OCI-LY1 (cell line): ENCODE results near the gene PIK3R1.

ENCODE experiments used
- H2AFZ ChIP-seq: fragments of 200-600 bp; sonication (generic), shearing (Covaris generic); 2 replicates; pipeline ENCODE4 v1.6.0; 2014; ENCODE audit warnings: antibody characterized with exemption, mild to moderate bottlenecking, low read length
- H3F3A ChIP-seq: fragments of 200-600 bp; sonication (generic), shearing (Covaris generic); 2 replicates; pipeline ENCODE4 v1.6.0; 2014; ENCODE audit warnings: mild to moderate bottlenecking, antibody characterized with exemption, low read length, moderate library complexity; ENCODE audit not compliant: insufficient read depth
- H3K27ac ChIP-seq: fragments of 200-600 bp; sonication (generic); 2 replicates; pipeline ENCODE4 v1.5.1; 2014; ENCODE audit warnings: low read length, mixed run types, mild to moderate bottlenecking, low read depth; ENCODE audit not compliant: poor library complexity, severe bottlenecking
- H3K27me3 ChIP-seq: fragments of 200-600 bp; sonication (generic); 2 replicates; pipeline ENCODE4 v1.6.0; 2014; ENCODE audit warnings: antibody characterized with exemption, mild to moderate bottlenecking, low read length, moderate library complexity; ENCODE audit not compliant: insufficient read depth
- H3K36me3 ChIP-seq: fragments of 200-600 bp; sonication (generic); 2 replicates; pipeline ENCODE4 v1.6.1; 2014; ENCODE audit warnings: mild to moderate bottlenecking, antibody characterized with exemption, low read length, moderate library complexity, mixed read lengths; ENCODE audit not compliant: insufficient read depth
- H3K4me1 ChIP-seq: fragments of 200-600 bp; sonication (generic); 2 replicates; pipeline ENCODE4 v1.5.1; 2014; ENCODE audit warnings: mild to moderate bottlenecking, low read length, moderate library complexity; ENCODE audit not compliant: insufficient read depth, severe bottlenecking
- H3K4me2 ChIP-seq: fragments of 200-600 bp; sonication (generic), shearing (Covaris generic); 2 replicates; pipeline ENCODE4 v1.6.1; 2014; ENCODE audit warnings: low read length
- H3K4me3 ChIP-seq: fragments of 200-600 bp; sonication (generic); 2 replicates; pipeline ENCODE4 v1.5.1; 2014; ENCODE audit warnings: low read length, low read depth, mild to moderate bottlenecking, mixed read lengths; ENCODE audit not compliant: poor library complexity, severe bottlenecking
- H3K79me2 ChIP-seq: fragments of 200-600 bp; shearing (Covaris generic); 2 replicates; pipeline ENCODE4 v1.6.1; 2016; ENCODE audit warnings: mixed run types, low read length, mixed read lengths; ENCODE audit not compliant: insufficient read depth
- H3K9ac ChIP-seq: fragments of 200-600 bp; sonication (generic), shearing (Covaris generic); 2 replicates; pipeline ENCODE4 v1.6.1; 2014; ENCODE audit warnings: mild to moderate bottlenecking, low read length, mixed read lengths
- H3K9me2 ChIP-seq: fragments of 200-600 bp; sonication (generic), shearing (Covaris generic); 2 replicates; pipeline ENCODE4 v1.6.1; 2014; ENCODE audit warnings: low read depth, mild to moderate bottlenecking, low read length, mixed read lengths
- H3K9me3 ChIP-seq: fragments of 200-600 bp; shearing (Covaris generic); 2 replicates; pipeline ENCODE4 v1.6.1; 2014; ENCODE audit warnings: low read length, mixed read lengths
- H4K20me1 ChIP-seq: fragments of 200-600 bp; sonication (generic), shearing (Covaris generic); 2 replicates; pipeline ENCODE4 v1.6.0; 2016; ENCODE audit warnings: mild to moderate bottlenecking, low read length; ENCODE audit not compliant: insufficient read depth
- CTCF ChIP-seq: fragments of 200-600 bp; sonication (generic), shearing (Covaris generic); IDR thresholded peaks from 2 replicates; pipeline ENCODE4 v1.5.1; 2017; ENCODE audit warnings: mild to moderate bottlenecking, antibody characterized with exemption, low read length, moderate library complexity, mixed read lengths
- EZH2 ChIP-seq: fragments of 200-600 bp; sonication (generic), shearing (Covaris generic); IDR thresholded peaks from 2 replicates; pipeline ENCODE4 v1.8.0; 2017; ENCODE audit warnings: borderline replicate concordance, mixed run types, mild to moderate bottlenecking, antibody characterized with exemption, low read length, moderate library complexity, mixed read lengths

PIK3R1 gene

DNA sequence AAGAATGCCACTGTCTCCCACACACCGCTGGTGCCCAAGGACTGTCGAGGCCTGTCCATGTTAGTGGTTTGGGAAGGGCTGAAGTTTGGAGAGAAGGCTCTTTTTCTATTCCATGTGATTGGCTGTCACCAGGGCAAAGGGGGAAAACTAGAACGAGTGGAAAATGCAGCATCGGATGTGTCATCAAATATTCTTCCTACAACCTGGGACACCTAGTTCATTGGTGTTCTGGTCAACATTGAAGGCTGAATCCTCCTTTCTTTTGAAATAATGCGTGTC, 53.2 kb downstream of the PIK3R1 start:
- no peak for TF ChIP-seq EZH2
- Histone ChIP-seq H3K9me2 (no peaks in the 10 kb centered on the region), H3K9ac (no peak overlapping the region), H2AFZ (no peak overlapping the region), H3K79me2 (0 out of 2 replicates have a peak, but pooled peaks cover 12% of the 10 kb centered on the region), H3K27me3 (no peaks in the 10 kb centered on the region), H3K4me2 (no peak overlapping the region), H3K36me3 (peaks cover 2% of the 10 kb centered on the region; the same call in 1 of the 2 replicates), H3F3A (no peaks in the 10 kb centered on the region), H3K27ac (no peak overlapping the region), H4K20me1 (no peaks in the 10 kb centered on the region; the same call in 1 of the 2 replicates), H3K4me3 (no peak overlapping the region), H3K9me3 (no peaks in the 10 kb centered on the region), H3K4me1 (peaks cover 33% of the 10 kb centered on the region)

DNA sequence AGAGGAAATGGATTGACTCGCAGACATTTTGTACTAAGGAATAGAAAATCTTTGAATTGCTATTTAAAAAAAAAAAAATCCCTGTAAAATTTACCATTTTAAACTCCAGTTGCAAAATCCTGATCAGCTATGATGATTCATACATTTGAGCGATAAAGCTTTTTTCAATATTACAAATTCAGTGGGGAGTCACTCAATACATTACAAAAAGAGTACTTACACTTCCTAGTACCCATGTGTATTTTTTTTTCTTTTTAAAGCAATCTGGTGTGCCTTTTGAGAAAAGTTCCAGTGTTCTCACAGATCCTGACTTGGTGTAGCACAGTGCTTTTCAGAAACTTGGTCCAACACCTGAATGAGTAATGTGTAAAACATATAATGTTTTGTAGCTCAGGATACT, 54.3 kb downstream of the PIK3R1 start:
- H3K27ac ChIP-seq = no peak overlapping the region
- H3K79me2 ChIP-seq = 0 out of 2 replicates have a peak, but pooled peaks cover 12% of the 10 kb centered on the region
- peaks cover 11% of the 10 kb centered on the region; the same call in 1 of the 2 replicates for H3K36me3 ChIP-seq
- H2AFZ ChIP-seq = no peak overlapping the region
- H3F3A ChIP-seq = no peaks in the 10 kb centered on the region
- no peaks in the 10 kb centered on the region for H3K27me3 ChIP-seq
- peaks cover 33% of the 10 kb centered on the region for H3K4me1 ChIP-seq
- H3K9me2 ChIP-seq = no peaks in the 10 kb centered on the region
- H3K4me3 ChIP-seq = no peak overlapping the region
- H3K9ac ChIP-seq = no peak overlapping the region
- H3K4me2 ChIP-seq = no peak overlapping the region
- no peaks in the 10 kb centered on the region for H3K9me3 ChIP-seq
- TF ChIP-seq EZH2 (no peak), CTCF (no peak)
- H4K20me1 ChIP-seq = no peaks in the 10 kb centered on the region; the same call in 1 of the 2 replicates

DNA sequence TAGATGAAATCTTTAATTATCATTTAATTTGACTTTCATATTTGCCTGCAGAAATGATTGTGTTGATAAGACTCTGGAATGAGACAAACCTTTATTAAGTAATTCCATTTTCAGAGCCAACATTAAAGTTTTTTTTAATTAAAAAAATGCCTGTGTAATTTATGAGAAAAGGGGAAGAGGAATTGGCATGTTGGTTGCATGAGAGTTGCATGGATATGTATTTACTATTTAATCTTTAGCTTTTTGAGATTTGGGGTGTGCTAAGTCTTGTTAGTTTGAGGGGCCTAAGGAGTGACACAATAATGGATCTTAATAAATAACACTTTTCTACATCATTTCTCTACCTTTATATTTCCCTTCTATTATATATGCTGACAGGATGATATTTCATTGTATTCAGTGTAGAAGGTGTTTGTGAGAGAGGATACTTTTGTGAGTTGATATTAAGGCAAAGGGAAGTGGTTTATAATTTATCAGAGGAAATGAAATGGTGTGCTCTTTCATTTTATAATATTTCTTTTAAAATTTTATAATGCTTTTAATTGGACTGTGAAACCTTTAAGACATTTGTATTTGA, 54.9 kb downstream of the PIK3R1 start:
- Histone ChIP-seq H3K4me3 (no peak overlapping the region), H3F3A (no peaks in the 10 kb centered on the region), H3K79me2 (0 out of 2 replicates have a peak, but pooled peaks cover 12% of the 10 kb centered on the region), H3K9me3 (no peaks in the 10 kb centered on the region), H2AFZ (no peak overlapping the region), H3K9ac (no peak overlapping the region), H3K4me2 (no peak overlapping the region), H4K20me1 (no peaks in the 10 kb centered on the region; the same call in 1 of the 2 replicates), H3K27me3 (no peaks in the 10 kb centered on the region), H3K9me2 (no peaks in the 10 kb centered on the region), H3K36me3 (peaks cover 17% of the 10 kb centered on the region; the same call in 1 of the 2 replicates), H3K4me1 (peaks cover 29% of the 10 kb centered on the region), H3K27ac (no peak overlapping the region)
- no peak for TF ChIP-seq CTCF
- no peak for TF ChIP-seq EZH2

DNA sequence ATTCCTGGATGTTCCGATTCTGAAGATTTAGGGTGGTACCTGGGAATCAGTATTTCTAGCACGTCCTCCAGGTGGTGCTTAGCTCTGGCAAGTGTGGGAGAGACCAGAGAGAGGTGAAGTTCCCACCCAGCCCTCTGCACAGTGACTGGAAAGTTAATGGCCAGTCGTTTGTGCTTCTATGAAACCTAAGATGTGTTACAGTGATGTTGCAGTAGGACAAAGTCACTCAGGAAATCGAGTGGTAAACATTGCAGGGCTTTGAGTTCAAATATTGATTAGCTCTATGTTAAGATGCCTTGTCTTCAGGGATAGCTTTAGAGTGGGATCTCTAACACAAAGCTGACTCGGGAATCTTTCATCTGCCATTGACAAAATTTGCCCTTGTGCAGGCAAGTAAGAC, 55.6 kb downstream of the PIK3R1 start:
- Histone ChIP-seq H3K9me2 (no peaks in the 10 kb centered on the region), H3F3A (no peaks in the 10 kb centered on the region), H2AFZ (no peak overlapping the region), H3K9ac (no peak overlapping the region), H3K4me1 (peaks cover 27% of the 10 kb centered on the region), H3K27me3 (no peaks in the 10 kb centered on the region), H4K20me1 (no peaks in the 10 kb centered on the region; the same call in 1 of the 2 replicates), H3K9me3 (no peaks in the 10 kb centered on the region), H3K36me3 (peaks cover 21% of the 10 kb centered on the region; the same call in 1 of the 2 replicates), H3K79me2 (0 out of 2 replicates have a peak, but pooled peaks cover 12% of the 10 kb centered on the region), H3K4me3 (no peak overlapping the region), H3K27ac (no peak overlapping the region), H3K4me2 (no peak overlapping the region)
- TF ChIP-seq EZH2 (no peak), CTCF (no peak)
